NCI-H345 (cell line): ENCODE data around the gene PRR5L.

Experiments used
- DNase-seq: peaks from one replicate; lab custom pipeline; 2025; lab: John Stamatoyannopoulos, UW

PRR5L gene

DNA sequence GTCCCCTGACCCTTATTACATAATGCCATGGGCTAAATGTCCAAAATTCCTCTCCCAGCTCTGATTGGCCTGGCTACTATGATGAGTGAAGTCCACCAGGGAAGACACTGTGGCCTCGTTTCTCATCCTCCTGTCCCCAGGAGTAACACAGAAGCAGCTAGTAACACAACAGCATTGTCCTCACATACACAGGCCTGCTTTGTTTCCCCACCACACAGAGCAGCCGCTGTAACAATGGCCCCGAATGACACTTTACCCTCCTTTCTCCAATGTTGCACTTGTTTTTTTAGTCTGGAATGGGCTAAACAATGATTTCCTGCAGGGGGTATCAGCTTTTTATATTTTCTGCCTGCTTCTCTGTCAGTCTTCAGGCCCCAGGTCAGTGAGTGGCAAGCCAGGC, at the start of gene PRR5L:
Gene PRR5L (plus strand): TSS at position 363 of the 400 bp plus-strand sequence. CDS start 104,834 bp downstream, outside the sequence.
- DNase-seq = no peak

- no peak for DNase-seq
These were observed 48.6 kb upstream of the PRR5L start for GRCh38 chr11:36247493-36247892.

DNA sequence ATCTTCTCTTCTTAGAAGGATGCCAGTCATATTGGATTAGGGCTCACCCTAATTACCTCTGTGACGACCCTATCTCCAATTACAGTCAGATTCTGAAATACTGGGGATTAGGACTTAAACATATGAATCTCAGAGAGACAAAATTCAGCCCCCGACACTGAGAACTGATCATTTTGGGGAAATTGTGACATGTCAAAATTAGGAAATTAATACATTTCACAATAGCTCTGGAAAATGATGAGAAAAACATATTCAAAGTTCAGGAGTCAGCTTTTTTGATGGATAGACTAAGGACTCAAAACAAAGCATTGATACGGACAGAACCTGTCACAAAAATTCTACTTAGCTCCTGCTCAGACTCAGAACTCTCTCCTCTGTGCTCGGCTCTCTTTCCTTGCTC, 47.7 kb upstream of the PRR5L start:
- no peak for DNase-seq

DNA sequence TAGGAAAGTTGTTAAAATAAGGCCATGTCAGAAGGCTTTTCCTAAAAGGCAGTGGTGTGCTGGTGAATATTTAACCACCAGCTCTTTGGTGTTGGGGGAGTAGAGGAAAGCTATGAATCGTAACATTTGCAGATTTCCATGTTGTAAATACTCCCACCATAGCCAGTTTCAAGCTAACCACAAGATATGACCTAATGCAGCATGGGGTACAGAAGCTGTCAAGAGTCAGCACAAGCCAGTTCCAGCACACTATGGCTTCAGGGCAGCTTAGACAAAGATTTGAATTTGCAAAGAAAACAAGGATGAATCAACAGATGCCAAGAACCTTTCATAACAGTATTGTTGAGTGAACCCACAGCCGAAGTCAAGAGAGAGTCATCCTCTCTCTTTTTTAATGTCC, 46.8 kb upstream of the PRR5L start:
- no peak for DNase-seq

DNA sequence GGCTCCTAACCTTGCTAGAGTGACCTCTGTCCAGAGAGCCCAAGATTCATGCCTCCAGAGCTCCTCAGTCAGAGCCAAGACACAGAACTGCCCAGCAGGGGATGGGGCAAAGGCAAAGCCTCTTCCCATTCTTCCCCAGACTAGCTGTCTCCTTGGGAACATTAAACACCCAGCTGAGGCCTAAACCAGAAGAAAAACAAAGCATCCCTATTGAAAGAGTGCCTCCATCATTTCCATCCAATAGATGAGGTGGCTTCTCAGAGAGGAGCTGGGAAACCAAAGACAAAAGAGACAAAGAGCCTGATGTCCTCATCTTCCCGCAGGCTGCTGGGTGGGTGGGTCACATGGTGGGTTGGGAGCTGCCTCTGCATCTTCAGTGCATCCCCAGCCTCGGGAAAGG, 44.3 kb upstream of the PRR5L start:
- no peak for DNase-seq

GRCh38 chr11:36253238-36253637, 42.9 kb upstream of the PRR5L start:
- DNase-seq = peak; percentile 52

- DNase-seq = no peak
These were observed 41.4 kb upstream of the PRR5L start for GRCh38 chr11:36254713-36255112.

DNA sequence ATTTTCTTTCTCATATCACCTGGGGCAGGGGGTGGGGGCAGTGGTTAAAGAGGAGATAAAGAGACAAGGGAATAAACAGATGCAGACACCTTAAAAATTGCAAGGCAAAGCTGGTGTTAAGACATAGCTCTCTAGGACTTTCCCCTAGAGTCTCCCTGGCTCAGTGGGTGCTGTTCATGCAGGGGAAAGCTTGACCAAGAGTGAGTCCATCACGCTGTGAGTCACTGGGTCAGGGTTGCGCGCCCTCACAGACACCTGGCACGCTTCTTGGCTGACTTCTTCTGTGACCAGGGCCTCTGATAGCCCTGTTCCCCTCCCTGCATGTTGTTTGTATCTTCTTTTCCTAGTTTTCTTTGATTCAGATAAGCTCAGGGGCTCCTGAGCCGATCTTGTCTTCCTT, 38.7 kb upstream of the PRR5L start:
- DNase-seq = no peak

DNA sequence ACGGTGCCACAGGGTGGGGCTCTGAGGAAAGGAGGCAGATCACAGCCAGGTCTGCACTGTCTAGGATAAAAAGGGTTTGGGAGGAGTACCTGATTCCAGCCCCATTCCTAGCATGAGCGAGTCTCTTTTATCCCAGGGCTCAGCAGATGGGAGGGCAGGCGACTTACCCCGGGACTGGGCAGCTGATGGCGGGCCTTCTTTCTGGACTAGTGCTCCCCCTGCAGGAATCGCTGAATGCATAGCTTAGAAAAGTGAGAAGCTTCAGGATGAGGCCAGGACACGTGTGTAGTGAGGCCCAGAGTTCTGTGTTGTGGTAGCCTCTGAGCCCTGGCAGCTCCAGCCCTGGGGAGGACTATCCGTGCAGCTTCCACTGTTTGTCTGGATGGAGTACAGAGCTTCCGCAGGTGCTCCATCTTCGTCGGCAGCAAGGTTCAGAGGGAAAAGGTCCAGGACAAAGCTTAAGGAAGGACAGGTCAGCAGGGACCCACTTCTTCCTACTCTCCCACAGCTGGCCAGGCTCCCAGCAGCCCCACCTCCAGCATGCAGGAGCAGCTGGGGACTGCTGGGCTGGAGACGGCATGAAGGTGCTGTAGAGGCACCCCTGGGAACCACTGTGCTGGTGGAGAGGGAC, 37.2 kb upstream of the PRR5L start:
- DNase-seq = peak; percentile 41

GRCh38 chr11:36261094-36261493, 35.0 kb upstream of the PRR5L start:
- no peak for DNase-seq

DNA sequence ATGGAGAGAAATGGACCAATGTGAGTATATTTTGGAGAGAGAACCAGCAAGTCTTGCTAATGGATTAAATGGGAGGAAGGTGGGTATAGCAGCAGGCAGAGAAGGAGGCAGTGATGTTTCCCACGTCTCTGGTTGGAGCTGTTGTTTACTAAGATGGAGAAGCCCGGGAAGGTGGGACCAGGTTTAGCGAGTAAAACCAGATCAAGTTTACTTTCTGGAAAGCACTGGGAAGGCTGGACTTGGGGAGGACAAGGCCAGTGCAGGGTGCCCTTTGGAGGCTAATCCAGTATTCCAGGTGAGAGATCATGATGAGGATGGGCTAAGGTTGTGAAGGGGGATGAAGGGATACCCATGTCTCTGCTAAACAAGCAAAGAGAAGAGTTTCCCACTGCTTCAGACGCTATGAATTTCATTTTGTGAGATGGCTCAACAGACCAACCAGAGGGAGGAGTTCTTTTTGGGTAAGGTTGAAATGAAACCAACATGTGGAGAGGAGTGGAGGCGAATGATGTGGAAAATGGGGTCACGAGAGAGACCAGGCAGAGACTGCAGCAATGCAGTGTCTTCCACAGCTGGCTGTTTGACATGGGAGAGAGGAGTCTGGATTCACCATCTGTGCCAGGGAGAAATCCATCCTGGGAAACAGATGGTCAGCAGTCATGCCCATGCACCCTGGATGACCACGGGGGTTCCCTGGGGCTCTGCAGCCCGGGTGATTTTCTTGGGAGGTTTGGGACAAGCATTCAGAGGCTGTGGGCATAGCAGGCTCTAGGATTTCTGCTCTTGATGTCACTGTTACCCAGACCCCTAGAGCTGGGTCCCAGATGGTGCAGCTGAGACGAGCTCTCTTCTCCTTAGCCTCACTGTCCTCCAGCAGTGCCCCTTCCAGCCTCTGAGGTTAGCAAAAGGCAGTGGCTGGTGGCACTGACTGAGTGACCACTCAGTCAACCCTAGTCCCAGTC, 31.8 kb upstream of the PRR5L start:
- DNase-seq = no peak

DNA sequence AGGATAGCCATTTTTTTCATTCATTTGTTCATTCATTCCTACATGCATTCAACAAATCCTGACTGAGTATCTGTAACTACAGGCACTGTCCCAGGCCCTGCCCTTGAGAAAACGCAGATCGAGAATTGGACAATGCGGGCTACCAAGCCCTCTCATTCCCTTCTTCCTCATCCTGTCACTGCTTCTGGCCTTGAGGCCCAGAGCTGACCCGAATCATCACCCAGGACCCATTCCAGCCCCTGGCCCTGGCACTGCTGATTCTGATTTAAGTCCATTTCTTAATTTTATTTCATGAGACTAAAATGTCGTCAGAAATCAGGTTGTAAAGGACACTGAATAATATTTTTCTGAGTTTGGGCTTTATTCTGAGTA, 31.1 kb upstream of the PRR5L start:
- no peak for DNase-seq

- DNase-seq = peak; percentile 56
These were observed 30.1 kb upstream of the PRR5L start for GRCh38 chr11:36265793-36266628.

GRCh38 chr11:36266767-36267166, 29.3 kb upstream of the PRR5L start:
- DNase-seq = no peak

GRCh38 chr11:36268337-36268985, 27.6 kb upstream of the PRR5L start:
- no peak for DNase-seq

DNA sequence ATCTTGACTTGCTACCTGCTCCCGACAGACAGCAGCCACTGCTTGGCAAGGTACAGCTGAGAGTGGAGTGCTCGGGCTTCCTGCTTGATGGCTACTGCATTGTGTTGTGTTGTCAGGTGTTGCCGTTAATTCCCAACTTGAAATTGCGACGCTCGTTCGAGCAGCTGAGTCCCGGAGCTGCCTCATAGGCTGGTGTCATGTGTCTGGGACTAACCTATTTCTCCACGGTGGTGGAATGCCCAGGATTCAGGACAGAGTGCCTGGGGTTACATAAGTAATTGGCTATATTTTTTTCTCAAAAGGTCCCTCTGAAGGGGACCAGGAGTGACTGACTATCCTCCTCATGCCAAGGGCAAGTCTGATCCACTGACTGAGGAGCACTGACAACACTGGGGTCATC, 25.4 kb upstream of the PRR5L start:
- DNase-seq = no peak

- no peak for DNase-seq
These were observed 24.2 kb upstream of the PRR5L start for GRCh38 chr11:36271794-36272407.

GRCh38 chr11:36273110-36273509, 23.0 kb upstream of the PRR5L start:
- DNase-seq = peak; percentile 80

DNA sequence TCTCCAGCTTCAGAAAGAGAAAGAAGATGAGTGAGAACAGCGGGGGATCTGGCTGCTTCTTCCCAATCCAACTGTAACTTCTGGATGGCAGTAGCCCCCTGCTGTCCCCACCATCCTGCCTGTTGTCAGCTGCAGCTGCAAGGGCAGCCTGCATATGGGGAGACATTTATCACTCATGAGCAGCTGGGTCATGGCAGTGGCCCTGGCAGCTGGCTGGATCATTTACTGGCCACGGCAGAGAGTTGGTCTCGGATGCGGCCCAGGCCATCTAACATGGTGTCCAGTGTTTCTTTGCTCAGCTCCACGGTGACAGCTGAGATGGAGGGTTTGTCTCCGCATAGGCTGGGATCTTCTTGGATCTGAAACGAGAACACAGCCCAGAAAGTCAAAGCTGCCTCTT, 21.7 kb upstream of the PRR5L start:
- no peak for DNase-seq

GRCh38 chr11:36278531-36279282, 17.4 kb upstream of the PRR5L start:
- no peak for DNase-seq

- no peak for DNase-seq
These were observed 15.6 kb upstream of the PRR5L start for GRCh38 chr11:36280531-36280930.
